Cortex of kidney (tissue), 1 donor: ENCODE measurements around the gene ATAD3C.
"Not testable (repeated sequence)": the region's sequence is repeated elsewhere in the genome, so short reads cannot be mapped to it uniquely, and the experiment has no call there.

Experiments used
- DNase-seq: peaks from one replicate; lab custom pipeline; 2025; lab: John Stamatoyannopoulos, UW

ATAD3C gene

DNA sequence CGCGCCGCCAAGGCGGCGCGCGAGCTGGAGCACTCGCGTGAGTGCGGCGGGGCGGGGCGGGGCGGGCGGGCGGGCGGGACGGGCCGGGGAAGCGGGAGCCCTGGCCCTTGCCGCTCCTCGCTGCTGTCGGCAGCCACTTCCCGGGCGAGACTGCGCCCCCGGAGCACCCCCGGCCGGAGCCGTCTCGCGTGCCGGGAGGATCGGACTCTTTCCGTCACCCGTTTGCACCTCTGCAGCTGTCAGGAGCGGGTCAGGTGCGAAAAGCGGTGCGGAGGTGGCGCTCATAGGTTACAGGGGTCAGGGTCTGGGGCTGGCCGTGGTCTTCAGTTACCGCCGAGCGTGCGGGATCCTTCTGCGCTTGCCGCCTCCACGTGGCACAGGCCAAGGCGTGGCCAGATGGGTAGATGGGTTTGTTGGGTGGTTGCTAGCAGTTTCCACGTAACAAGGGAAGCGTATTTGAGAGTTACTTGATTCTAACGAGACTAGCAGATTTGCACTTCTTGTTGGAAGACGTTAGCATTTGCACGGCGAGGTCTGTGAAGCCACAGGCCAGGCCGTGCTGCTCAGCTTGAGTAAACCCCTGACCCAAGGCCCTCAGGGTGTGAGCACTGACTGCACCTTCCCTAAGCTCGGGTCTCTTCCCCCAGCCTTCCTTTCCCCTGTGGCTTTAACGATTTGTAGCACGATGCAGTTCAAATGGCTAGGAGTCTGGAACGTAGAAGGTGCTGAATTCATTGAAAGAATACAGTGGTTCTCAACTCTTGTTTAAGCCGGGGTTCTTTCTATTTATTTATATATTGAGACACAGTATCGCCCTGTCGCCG lies 22.8 kb downstream of the ATAD3C start:
- not testable (repeated sequence) for DNase-seq

DNA sequence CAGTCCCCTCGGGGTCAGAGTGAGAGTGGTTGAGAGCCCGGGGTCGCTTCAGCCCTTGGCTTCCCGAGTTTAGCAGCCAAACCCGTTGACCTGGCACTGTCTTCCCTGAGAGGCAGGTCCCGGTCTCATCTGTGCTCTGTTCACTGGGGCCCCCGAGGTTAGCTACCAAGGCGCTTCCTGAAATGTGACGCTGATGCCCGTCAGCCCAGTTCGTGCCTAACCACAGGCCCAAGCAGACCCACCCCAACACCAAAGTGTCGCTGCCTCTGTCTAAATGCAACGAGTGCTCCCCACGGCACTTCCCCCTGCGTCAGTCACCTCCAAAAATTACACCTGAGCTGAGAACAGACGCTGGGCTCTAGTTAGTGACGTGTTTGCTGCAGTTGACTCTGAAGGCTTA lies 26.5 kb downstream of the ATAD3C start:
- DNase-seq, result not testable (repeated sequence)

DNA sequence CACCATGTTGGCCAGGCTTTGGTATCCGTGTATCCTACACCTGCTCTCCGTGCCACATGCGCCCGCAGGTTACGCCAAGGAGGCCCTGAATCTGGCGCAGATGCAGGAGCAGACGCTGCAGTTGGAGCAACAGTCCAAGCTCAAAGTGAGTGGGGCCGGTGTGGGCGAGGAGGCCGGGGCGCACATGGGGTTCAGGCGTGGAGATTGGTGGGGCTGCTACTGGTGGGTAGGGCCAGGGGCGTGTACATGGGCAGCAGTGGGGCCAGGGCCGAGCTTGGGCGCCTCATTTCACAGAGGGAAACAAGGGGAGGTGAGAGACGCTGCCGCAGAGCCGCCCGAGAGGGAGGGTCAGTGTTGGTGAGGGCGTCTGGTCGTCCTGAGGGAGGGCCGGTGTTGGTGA lies 27.7 kb downstream of the ATAD3C start:
- DNase-seq, result no peak

DNA sequence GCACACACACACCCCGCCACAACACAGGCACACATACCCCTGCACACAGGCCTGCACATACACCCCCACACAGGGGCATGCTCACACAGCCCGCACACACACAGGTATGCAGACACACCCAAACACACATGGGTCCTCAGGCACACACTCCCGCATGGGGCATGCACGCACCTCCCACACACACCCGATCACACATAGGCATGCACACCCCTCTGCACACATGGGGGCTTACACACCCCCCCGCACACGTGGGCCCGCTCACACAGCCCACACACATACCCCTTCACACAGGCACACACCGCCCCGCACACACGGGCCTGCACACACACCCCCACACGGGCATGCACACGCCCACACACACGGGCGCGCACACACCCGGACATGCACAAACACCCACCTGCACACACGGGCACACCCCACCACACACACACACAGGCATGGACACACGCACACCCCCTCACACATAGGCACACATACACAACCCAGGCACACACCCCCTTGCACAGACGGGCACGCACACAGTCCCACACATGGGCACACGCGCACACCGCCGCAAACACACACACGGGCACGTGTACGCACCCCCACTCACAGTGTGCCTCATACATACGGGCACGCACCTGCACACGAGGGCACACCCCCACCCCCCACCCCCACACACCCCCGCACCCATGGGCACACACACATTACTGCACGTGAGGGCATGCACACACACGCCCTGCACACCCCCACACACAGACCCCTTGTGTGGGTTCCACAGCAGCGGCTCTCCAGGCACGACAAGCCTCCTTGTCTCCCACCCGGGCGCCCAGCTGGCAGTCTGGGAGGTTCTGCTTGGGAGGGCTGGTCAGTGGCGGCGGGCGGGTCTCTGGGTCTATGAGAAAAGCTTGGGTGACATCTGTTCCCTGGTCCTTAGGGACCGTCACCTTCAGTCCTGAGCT lies 30.3 kb downstream of the ATAD3C start:
- no peak for DNase-seq

DNA sequence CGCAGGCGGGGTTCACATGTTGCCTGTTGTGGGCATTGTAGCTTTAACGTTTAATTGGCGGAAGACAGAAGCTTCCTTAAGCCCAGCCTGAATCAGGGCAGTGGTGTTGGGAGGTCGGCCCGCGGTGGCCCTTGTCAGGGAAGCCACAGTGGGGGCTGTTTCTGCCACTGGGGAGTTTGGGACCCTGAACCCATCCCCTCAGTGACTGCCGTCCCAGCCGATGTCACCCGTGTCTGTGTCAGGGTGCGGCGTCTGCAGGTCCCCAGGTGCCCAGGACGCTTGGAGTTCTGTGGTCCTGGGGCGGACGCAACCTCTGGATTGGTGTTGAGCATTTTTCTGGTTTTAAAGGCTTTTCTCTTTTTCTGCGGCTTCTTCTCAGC lies 31.0 kb downstream of the ATAD3C start:
- not testable (repeated sequence) for DNase-seq

DNA sequence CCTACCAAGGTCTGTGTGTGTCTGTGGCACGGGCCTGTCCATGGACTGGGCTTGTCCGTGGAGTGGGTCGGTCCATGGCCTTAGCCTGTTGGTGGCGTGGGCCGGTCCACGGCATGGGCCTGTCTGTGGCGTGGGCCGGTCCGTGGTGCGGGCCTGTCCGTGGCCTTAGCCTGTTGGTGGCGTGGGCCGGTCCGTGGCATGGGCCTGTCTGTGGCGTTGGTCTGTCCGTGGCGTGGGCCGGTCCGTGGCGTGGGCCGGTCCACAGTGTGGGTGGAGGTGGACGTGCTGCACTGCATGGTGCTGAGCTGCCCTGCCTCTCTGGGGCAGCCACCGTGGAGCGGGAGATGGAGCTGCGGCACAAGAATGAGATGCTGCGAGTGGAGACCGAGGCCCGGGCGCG lies 32.3 kb downstream of the ATAD3C start:
- DNase-seq, result not testable (repeated sequence)

DNA sequence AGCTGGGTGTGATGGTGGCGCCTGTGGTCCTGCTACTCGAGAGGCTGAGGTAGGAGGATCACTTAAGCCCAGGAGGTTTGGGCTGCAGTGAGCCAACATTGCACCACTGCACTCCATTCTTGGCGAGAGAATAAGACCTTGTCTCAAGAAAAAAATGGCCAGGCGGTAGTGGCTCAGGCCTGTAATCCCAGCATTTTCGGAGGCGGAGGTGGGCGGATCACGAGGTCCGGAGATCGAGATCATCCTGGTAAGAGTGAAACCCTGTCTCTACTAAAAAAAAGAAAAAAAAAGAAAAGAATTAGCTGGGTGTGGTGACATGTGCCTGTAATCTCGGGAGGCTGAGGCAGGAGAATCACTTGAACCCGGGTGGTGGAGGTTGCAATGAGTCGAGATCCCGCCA lies 33.4 kb downstream of the ATAD3C start:
- DNase-seq, result no peak

DNA sequence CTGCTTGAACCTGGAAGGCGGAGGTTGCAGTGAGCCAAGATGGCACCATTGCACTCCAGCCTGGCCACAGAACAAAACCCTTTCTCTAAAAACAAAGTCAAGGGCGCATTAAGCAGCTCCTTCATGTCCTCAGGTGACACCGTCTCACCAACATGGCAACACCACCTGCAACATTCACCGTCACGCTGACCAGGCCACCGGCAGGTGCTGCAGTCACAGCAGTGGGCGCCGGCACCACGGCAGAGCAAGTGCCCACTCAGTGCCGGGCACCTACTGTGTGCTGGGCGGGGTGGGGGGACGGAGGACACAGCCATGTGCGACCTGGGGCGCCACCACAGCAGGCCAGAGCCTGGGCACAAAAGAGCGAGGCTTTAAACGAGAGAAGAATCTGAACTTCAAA lies 34.2 kb downstream of the ATAD3C start:
- no peak for DNase-seq

DNA sequence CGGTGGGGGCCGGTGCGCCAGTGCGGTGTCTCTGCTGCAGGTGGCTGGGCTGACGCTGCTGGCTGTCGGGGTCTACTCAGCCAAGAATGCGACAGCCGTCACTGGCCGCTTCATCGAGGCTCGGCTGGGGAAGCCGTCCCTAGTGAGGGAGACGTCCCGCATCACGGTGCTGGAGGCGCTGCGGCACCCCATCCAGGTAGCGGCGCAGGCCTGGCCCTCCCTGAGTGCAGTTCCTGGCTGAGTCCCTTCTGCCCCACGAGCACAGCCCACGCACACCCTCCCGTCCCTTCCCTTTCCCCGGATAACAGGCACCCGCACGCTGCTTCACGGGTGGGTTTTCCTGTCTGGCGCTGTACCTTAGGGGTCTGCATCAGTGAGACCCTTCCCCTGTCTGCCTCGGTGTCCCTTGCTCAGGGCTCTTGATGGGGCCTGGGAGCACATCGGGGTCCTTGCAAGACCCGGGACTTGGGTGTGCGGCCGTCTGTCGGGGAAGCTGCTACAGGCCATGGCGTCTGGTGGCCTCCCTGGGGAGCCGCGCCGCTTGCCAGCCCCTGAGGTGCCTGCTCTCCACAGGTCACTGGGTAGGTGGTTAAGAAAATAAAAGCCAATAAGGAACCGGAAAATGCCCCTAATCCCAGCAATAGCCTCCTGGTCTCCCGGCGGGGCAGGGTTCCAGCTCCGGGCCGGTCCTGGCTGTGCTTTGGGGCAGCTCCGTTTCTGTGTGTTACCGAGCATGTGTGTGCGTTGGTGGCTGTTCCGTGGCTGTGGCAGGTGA lies 35.7 kb downstream of the ATAD3C start:
- DNase-seq, result not testable (repeated sequence)

DNA sequence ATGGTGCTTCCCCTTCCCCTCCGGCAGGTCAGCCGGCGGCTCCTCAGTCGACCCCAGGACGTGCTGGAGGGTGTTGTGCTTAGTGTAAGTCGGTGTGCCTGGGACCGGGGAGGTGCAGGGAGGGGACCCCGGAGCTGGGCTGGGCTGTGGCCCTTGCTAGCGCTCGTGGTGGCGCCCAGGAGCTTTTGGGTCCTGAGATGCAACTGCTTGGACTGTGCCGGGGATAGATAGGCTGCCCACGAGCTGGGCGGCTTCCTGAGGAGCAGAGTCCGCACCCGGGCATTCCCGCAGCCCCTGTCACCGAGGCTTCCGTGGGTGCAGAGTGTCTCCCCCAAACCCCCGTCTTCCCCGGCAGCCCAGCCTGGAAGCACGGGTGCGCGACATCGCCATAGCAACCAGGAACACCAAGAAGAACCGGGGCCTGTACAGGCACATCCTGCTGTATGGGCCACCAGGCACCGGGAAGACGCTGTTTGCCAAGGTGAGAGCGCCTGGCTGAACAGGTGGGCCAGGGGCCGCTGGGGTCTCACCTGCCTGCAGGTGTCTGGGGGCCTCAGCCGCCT lies 36.3 kb downstream of the ATAD3C start:
- DNase-seq, result not testable (repeated sequence)

DNA sequence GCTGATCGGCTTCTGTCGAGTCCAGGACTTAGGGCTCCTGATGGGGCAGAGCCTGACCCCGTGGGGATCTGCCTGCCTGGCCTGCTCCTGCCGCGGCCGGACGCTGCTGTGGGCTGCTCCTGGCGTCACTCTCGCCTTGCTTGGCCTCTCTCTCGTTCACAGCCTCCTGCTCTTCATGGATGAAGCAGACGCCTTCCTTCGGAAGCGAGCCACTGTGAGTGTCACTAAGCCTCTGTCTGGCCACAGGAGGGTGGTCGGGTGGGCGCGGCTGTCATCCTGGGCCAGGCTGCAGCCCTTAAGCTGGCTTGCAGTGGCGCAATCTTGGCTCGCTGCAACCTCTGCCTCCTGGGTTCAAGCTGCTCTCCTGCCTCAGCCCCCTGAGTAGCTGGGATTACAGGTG lies 38.2 kb downstream of the ATAD3C start:
- DNase-seq, result no peak

DNA sequence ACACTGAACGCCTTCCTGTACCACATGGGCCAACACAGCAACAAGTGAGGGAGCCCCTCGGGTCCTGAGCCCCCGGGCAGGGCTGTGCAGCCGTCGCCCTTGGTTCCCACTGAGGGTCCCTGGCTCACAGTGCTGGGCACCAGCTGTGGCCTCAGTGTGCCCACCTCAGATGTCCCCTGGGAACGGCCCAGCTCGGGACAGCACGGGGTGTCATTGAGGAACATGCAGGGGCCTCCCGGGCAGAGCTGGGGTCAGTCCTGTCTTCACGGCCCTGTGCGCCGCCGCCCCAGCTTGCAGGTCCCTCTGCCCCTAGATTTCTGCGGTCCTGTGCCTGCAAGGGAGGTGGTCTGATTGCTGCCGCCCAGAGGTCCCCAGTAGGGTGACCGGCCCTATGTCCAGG lies 39.7 kb downstream of the ATAD3C start:
- DNase-seq, result no peak

DNA sequence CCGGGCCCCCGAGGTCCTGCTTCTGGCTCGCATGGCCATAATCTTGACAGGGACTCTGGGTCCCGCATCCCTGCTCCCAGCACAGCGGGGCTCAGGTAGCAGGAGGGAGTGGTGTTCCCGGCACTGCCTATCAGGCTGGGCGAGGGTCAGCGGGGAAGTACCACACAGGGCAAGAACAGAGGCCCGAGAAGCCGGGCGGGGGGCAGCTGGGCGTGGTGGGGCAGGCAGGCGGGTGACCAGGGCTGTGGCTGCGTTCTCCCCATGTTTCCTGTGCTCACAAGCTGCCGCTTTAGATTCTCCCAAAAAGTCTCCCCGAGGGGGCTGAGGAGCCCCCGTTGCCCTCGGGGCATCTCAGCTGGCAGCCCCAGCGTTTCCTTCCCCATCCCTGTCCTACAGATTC lies 40.4 kb downstream of the ATAD3C start:
- DNase-seq, result no peak

DNA sequence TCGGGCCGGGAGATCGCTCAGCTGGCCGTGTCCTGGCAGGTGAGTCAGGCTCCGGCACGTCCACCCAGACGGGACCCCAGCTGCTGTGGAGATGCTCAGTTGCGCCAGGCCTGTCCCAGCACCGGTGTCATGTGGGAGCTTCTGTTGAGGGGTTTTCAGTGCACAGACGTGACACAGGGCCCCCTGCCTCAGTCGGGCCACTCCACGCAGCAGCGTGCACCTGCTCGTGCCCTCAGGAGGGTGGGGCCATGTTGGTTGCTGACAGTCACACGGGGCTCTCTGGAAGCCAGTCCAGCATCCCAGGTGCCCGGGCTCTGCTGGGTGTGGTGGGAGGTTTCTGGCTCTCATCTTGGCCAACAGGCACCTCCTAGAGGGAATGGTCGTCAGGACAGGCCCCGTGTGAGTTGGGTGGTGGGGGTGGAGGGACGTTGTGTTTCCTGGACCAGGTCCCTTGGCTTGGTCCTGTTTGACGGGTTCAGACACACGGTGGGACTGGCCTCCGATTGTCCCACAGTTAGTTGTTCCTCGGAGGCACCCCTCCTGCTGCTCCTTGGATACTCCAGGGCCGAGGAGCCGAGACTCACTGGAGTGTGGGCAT lies 41.2 kb downstream of the ATAD3C start:
- no peak for DNase-seq

DNA sequence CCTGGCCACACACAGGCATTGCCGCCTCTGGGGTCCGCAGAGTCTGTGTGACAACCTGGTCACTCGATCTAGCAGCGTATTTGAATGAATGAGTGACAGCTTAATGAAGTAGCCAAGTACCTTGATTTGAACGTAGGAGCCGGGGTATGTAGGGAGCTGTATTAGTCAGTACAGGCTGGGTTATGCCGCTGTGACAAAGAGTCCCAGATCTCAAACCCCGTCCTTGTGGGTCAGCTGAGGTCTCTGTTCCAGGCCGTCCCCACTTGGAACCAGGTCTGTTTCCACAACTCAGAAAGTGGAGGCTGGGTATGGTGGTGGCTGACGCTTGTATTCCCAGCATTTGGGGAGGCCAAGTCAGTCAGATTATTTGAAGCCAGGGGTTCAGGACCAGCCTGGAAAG lies 42.1 kb downstream of the ATAD3C start:
- no peak for DNase-seq

DNA sequence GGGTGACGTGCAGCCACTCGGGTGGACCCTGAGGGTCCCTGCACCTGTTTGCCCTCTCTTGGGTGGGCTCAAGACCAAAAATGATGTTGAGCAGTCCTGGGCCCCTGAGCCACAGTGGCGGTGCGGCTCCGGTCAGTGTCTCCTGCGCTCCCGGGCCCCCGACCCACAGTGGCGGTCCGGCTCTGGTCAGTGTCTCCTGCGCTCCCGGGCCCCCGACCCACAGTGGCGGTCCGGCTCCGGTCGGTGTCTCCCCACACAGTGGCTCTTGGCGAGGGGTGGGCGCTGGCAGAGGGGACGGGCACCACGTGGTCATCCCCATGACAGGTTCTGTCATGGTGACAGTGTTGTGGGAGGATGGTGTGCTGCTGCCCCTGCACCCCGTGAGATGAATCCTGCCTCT lies 44.8 kb downstream of the ATAD3C start:
- not testable (repeated sequence) for DNase-seq

DNA sequence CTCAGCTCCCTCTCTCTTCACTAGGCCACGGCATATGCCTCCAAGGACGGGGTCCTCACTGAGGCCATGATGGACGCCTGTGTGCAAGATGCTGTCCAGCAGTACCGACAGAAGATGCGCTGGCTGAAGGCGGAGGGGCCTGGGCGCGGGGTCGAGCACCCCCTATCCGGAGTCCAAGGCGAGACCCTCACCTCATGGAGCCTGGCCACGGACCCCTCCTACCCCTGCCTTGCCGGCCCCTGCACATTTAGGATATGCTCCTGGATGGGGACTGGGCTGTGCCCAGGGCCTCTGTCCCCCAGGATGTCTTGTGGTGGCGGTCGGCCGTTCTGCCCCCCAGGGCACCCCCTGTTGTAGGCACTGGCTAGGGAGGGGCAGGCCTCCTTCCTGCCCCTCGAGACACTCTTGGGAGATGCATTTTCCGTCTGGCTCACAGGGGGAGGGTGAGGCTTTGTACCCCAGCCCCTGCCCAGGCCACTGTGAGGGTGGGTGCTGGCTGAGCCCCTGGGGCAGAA lies 46.0 kb downstream of the ATAD3C start:
- not testable (repeated sequence) for DNase-seq

DNA sequence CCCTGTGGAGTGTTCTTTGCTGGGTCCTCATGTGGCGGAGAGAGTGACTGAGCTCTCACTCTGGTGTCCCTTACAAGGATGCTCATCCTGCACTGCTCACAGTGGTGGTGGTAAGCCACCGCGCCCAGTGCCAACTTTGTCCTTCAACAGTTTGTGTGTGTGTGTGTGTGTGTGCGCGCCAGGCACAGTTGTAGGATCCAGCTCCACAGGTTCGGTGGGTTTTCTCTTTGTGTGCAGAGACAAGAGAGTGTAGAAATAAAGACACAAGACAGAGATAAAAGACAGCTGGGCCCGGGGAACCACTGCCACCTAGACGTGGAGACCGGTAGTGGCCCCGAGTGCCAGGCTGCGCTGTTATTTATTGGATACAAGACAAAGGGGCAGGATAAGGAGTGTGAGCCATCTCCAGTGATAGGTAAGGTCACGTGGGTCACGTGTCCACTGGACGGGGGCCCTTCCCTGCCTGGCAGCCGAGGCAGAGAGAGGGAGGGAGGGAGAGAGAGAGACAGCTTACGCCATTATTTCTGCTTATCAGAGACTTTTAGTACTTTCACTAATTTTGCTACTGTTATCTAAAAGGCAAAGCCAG lies 55.4 kb downstream of the ATAD3C start:
- not testable (repeated sequence) for DNase-seq

DNA sequence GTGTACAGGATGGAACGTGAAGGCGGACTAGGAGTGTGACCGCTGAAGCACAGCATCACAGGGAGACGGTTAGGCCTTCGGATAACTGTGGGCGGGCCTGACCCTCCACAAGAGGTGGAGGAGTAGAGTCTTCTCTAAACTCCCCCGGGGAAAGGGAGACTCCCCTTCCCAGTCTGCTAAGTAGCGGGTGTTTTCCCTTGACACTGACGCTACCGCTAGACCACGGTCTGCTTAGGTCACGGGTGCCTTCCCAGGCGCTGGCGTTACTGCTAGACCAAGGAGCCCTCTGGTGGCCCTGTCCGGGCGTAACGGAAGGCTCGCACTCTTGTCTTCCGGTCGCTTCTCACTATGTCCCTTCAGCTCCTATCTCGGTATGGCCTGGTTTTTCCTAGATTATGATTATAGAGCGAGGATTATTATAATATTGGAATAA lies 55.9 kb downstream of the ATAD3C start:
- DNase-seq, result not testable (repeated sequence)

DNA sequence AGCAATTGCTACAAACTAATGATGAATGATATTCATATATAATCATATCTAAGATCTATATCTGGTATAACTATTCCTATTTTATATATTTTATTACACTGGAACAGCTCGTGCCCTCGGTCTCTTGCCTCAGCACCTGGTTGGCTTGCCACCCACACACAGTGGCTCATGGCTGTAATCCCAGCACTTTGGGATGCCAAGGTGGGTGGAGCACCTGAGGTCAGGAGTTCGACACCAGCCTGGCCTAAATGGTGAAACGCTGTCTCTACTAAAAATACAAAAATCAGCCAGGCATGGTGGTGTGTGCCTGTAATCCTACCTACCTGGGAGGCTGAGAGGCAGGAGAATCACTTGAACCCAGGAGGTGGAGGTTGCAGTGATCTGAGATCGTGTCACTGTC lies 56.3 kb downstream of the ATAD3C start:
- DNase-seq, result not testable (repeated sequence)

DNA sequence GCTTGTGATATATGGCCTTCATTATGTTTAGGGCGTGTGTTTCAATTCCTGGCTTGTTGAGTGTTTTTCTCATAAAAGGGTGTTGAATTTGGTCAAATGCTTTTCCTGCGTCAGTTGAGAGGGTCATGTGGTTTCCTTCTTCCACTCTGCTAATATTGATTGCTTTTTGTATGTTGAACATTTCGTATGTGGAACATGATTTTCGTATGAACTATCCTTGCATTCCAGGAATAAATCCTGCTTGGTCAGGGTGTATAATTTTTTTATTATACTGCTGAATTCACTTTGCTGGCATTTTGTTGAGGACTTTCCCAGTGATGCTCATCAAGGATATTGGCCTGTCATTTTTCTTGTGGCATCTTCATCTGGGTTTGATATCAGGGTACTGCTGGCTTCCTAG lies 57.8 kb downstream of the ATAD3C start:
- no peak for DNase-seq
